HG03196 (cell line): Measurements from ENCODE around the gene PMS1.
"Not testable (repeated sequence)": the region's sequence is repeated elsewhere in the genome, so short reads cannot be mapped to it uniquely, and the experiment has no call there.

Source experiments
- ATAC-seq: cut with Tn5 transposase; IDR thresholded peaks from one replicate; pipeline ENCODE4 v1.9.1; 2021; ENCODE audit not compliant: unreplicated experiment

The PMS1 gene

GRCh38 chr2:189803431-189803830 lies 19.2 kb downstream of the PMS1 start:
- ATAC-seq, result no peak

GRCh38 chr2:189818249-189819038 lies 34.2 kb downstream of the PMS1 start:
- no peak for ATAC-seq

- no peak for ATAC-seq
Observed at GRCh38 chr2:189819297-189819704, 35.1 kb downstream of the PMS1 start.

- no peak for ATAC-seq
Observed at GRCh38 chr2:189821953-189822748, 37.9 kb downstream of the PMS1 start.

GRCh38 chr2:189824694-189825396 lies 40.6 kb downstream of the PMS1 start:
- ATAC-seq, result no peak

- ATAC-seq, result no peak
Observed at GRCh38 chr2:189826039-189826438, 41.8 kb downstream of the PMS1 start.

GRCh38 chr2:189829102-189829833 lies 45.0 kb downstream of the PMS1 start:
- ATAC-seq, result no peak

GRCh38 chr2:189830510-189830909 lies 46.3 kb downstream of the PMS1 start:
- no peak for ATAC-seq

GRCh38 chr2:189834059-189834458 lies 49.8 kb downstream of the PMS1 start:
- ATAC-seq, result no peak

- not testable (repeated sequence) for ATAC-seq
Observed at GRCh38 chr2:189834642-189835041, 50.4 kb downstream of the PMS1 start.

- ATAC-seq, result no peak
Observed at GRCh38 chr2:189835855-189836558, 51.8 kb downstream of the PMS1 start.

GRCh38 chr2:189836644-189837043 lies 52.4 kb downstream of the PMS1 start:
- no peak for ATAC-seq

GRCh38 chr2:189837326-189837725 lies 53.1 kb downstream of the PMS1 start:
- no peak for ATAC-seq

GRCh38 chr2:189841019-189841418 lies 56.8 kb downstream of the PMS1 start:
- no peak for ATAC-seq

GRCh38 chr2:189848276-189848675 lies 64.0 kb downstream of the PMS1 start:
- no peak for ATAC-seq

- ATAC-seq, result no peak
Observed at GRCh38 chr2:189849550-189849949, 65.3 kb downstream of the PMS1 start.

- ATAC-seq, result no peak
Observed at GRCh38 chr2:189851174-189851826, 67.0 kb downstream of the PMS1 start.

- ATAC-seq, result no peak
Observed at GRCh38 chr2:189854187-189854586, 69.9 kb downstream of the PMS1 start.

- ATAC-seq, result no peak
Observed at GRCh38 chr2:189854940-189855339, 70.7 kb downstream of the PMS1 start.

GRCh38 chr2:189858291-189858690 lies 74.0 kb downstream of the PMS1 start:
- ATAC-seq, result no peak
